Mesendoderm (in vitro differentiated cells): ENCODE measurements around the gene SERPINA1.
A peak's percentile ranks its signal among the peaks of the same experiment; 100 is the strongest.

ENCODE experiments used
- DNase-seq: peaks from one replicate; pipeline ENCODE4 v3.0.0; 2013
- H2AK5ac ChIP-seq: 2 replicates; pipeline ENCODE4 v1.6.1; 2013; ENCODE audit warnings: low read length, inconsistent platforms
- H2BK120ac ChIP-seq: 2 replicates; pipeline ENCODE4 v1.6.1; 2013; ENCODE audit warnings: low read depth, mild to moderate bottlenecking, low read length, moderate library complexity, mixed read lengths
- H2BK15ac ChIP-seq: replicated peaks from 2 replicates; pipeline ENCODE4 v1.6.1; 2013; ENCODE audit warnings: low read depth, mild to moderate bottlenecking, moderate library complexity
- H2BK5ac ChIP-seq: 2 replicates; pipeline ENCODE4 v1.6.1; 2013; ENCODE audit warnings: low read length, inconsistent platforms
- H3K18ac ChIP-seq: 2 replicates; pipeline ENCODE4 v1.6.1; 2013; ENCODE audit warnings: mild to moderate bottlenecking, low read length, mixed read lengths
- H3K23ac ChIP-seq: one replicate; pipeline ENCODE4 v1.6.1; 2013; ENCODE audit warnings: low read length
- H3K27ac ChIP-seq: 2 replicates; pipeline ENCODE4 v1.5.1; 2013; ENCODE audit warnings: low read depth, mild to moderate bottlenecking, inconsistent platforms, low read length, moderate library complexity
- H3K27me3 ChIP-seq: 2 replicates; pipeline ENCODE4 v1.6.1; 2013; ENCODE audit warnings: low read length, control low read depth, mild to moderate bottlenecking, inconsistent platforms; ENCODE audit not compliant: insufficient read depth, poor library complexity
- H3K36me3 ChIP-seq: 2 replicates; pipeline ENCODE4 v1.6.1; 2013; ENCODE audit warnings: low read length, inconsistent platforms; ENCODE audit not compliant: control insufficient read depth, insufficient read depth
- H3K4ac ChIP-seq: one replicate; pipeline ENCODE4 v1.6.1; 2013; ENCODE audit warnings: low read depth, mild to moderate bottlenecking, low read length, moderate library complexity
- H3K4me1 ChIP-seq: 2 replicates; pipeline ENCODE4 v1.6.1; 2013; ENCODE audit warnings: low read depth, low read length, inconsistent platforms; ENCODE audit not compliant: control insufficient read depth
- H3K4me2 ChIP-seq: 2 replicates; pipeline ENCODE4 v1.6.1; 2013; ENCODE audit warnings: low read length
- H3K4me3 ChIP-seq: 2 replicates; pipeline ENCODE4 v1.5.1; 2013; ENCODE audit warnings: mild to moderate bottlenecking, low read length
- H3K56ac ChIP-seq: one replicate; pipeline ENCODE4 v1.6.1; 2013; ENCODE audit warnings: low read length
- H3K79me1 ChIP-seq: 2 replicates; pipeline ENCODE4 v1.6.1; 2013; ENCODE audit warnings: low read length, inconsistent platforms
- H3K79me2 ChIP-seq: 2 replicates; pipeline ENCODE4 v1.6.1; 2013; ENCODE audit warnings: mild to moderate bottlenecking, low read length; ENCODE audit not compliant: control insufficient read depth, insufficient read depth
- H3K9ac ChIP-seq: 2 replicates; pipeline ENCODE4 v1.6.1; 2013; ENCODE audit warnings: low read length, inconsistent platforms
- H4K5ac ChIP-seq: one replicate; pipeline ENCODE4 v1.6.1; 2013; ENCODE audit warnings: low read length
- H4K8ac ChIP-seq: one replicate; pipeline ENCODE4 v1.6.1; 2013; ENCODE audit warnings: low read depth, mild to moderate bottlenecking, control low read depth, low read length, moderate library complexity
- WGBS: extraction: QIAGEN DNeasy Blood & Tissue Kit; methylation state at CpG from one replicate; pipeline ENCODE4 v1.1.7; 2013; ENCODE audit warnings: low lambda C conversion rate, missing lambda C conversion rate; ENCODE audit not compliant: insufficient coverage; ENCODE audit errors: extremely low coverage; 5-methylcytosine and 5-hydroxymethylcytosine counted together

Gene SERPINA1

GRCh38 chr14:94397289-94398181, 9.1 kb upstream of the SERPINA1 start:
- Histone ChIP-seq H3K27me3 (no peaks in the 10 kb centered on the region), H3K18ac (no peak overlapping the region), H2BK120ac (no peak overlapping the region), H3K4ac (no peak overlapping the region), H3K4me2 (no peak overlapping the region), H3K36me3 (no peaks in the 10 kb centered on the region), H3K4me1 (peaks cover 2% of the 10 kb centered on the region), H3K9ac (no peak overlapping the region), H4K5ac (no peak overlapping the region), H3K79me2 (no peaks in the 10 kb centered on the region), H2AK5ac (no peak overlapping the region), H4K8ac (no peak overlapping the region), H2BK15ac (no peak overlapping the region), H2BK5ac (no peak overlapping the region), H3K23ac (no peak overlapping the region), H3K4me3 (no peak overlapping the region), H3K79me1 (no peaks in the 10 kb centered on the region), H3K56ac (no peak overlapping the region), H3K27ac (no peak overlapping the region)
- no CpG with 5 or more reads among the region's 9 CpGs for WGBS
- DNase-seq, result peak; percentile 54

GRCh38 chr14:94396628-94397225, 8.3 kb upstream of the SERPINA1 start:
- H2BK120ac ChIP-seq, result no peak overlapping the region
- no peaks in the 10 kb centered on the region for H3K79me2 ChIP-seq
- no peaks in the 10 kb centered on the region for H3K27me3 ChIP-seq
- H3K4me1 ChIP-seq, result peaks cover 2% of the 10 kb centered on the region
- no peak overlapping the region for H3K4ac ChIP-seq
- H2BK5ac ChIP-seq, result no peak overlapping the region
- H3K36me3 ChIP-seq, result no peaks in the 10 kb centered on the region
- H4K8ac ChIP-seq, result no peak overlapping the region
- no peak overlapping the region for H3K9ac ChIP-seq
- H2AK5ac ChIP-seq, result no peak overlapping the region
- H3K23ac ChIP-seq, result no peak overlapping the region
- H3K18ac ChIP-seq, result no peak overlapping the region
- no peak overlapping the region for H4K5ac ChIP-seq
- H3K27ac ChIP-seq, result no peak overlapping the region
- DNase-seq, result no peak
- no peak overlapping the region for H3K4me2 ChIP-seq
- H3K4me3 ChIP-seq, result no peak overlapping the region
- no peak overlapping the region for H2BK15ac ChIP-seq
- H3K79me1 ChIP-seq, result no peaks in the 10 kb centered on the region
- no peak overlapping the region for H3K56ac ChIP-seq

- Histone ChIP-seq H2BK15ac (no peak overlapping the region), H3K36me3 (no peaks in the 10 kb centered on the region), H3K27ac (no peak overlapping the region), H3K9ac (no peak overlapping the region), H3K79me1 (no peaks in the 10 kb centered on the region), H3K4me2 (no peak overlapping the region), H2BK5ac (no peak overlapping the region), H3K56ac (no peak overlapping the region), H3K18ac (no peak overlapping the region), H4K8ac (no peak overlapping the region), H2BK120ac (no peak overlapping the region), H3K27me3 (no peaks in the 10 kb centered on the region), H3K4me3 (no peak overlapping the region), H3K79me2 (no peaks in the 10 kb centered on the region), H4K5ac (no peak overlapping the region), H3K4ac (no peak overlapping the region), H3K4me1 (peaks cover 2% of the 10 kb centered on the region), H2AK5ac (no peak overlapping the region), H3K23ac (no peak overlapping the region)
- no peak for DNase-seq
- no CpG with 5 or more reads among the region's 5 CpGs for WGBS
These were observed 7.6 kb upstream of the SERPINA1 start for GRCh38 chr14:94395888-94396574.

GRCh38 chr14:94395282-94395887, 7.0 kb upstream of the SERPINA1 start:
- no peaks in the 10 kb centered on the region for H3K36me3 ChIP-seq
- no peak overlapping the region for H3K4me3 ChIP-seq
- no peak overlapping the region for H2AK5ac ChIP-seq
- no peaks in the 10 kb centered on the region for H3K27me3 ChIP-seq
- H3K23ac ChIP-seq, result no peak overlapping the region
- H3K4me2 ChIP-seq, result no peak overlapping the region
- no peak overlapping the region for H4K8ac ChIP-seq
- no peak overlapping the region for H3K9ac ChIP-seq
- no peak overlapping the region for H2BK120ac ChIP-seq
- peaks cover 2% of the 10 kb centered on the region for H3K4me1 ChIP-seq
- no peak overlapping the region for H2BK5ac ChIP-seq
- no peak for DNase-seq
- no peak overlapping the region for H3K27ac ChIP-seq
- H3K79me1 ChIP-seq, result no peaks in the 10 kb centered on the region
- WGBS, result no CpG with 5 or more reads among the region's 4 CpGs
- H3K56ac ChIP-seq, result no peak overlapping the region
- H3K79me2 ChIP-seq, result no peaks in the 10 kb centered on the region
- H3K4ac ChIP-seq, result no peak overlapping the region
- H4K5ac ChIP-seq, result no peak overlapping the region
- no peak overlapping the region for H2BK15ac ChIP-seq
- H3K18ac ChIP-seq, result no peak overlapping the region

GRCh38 chr14:94394581-94395207, 6.3 kb upstream of the SERPINA1 start:
- Histone ChIP-seq H3K79me2 (no peaks in the 10 kb centered on the region), H3K18ac (no peak overlapping the region), H3K9ac (no peak overlapping the region), H4K5ac (no peak overlapping the region), H3K36me3 (no peaks in the 10 kb centered on the region), H3K23ac (no peak overlapping the region), H3K4me1 (peaks cover 2% of the 10 kb centered on the region), H2BK5ac (no peak overlapping the region), H2BK15ac (no peak overlapping the region), H3K27ac (no peak overlapping the region), H3K79me1 (no peaks in the 10 kb centered on the region), H3K4me3 (no peak overlapping the region), H4K8ac (no peak overlapping the region), H3K4ac (no peak overlapping the region), H2AK5ac (no peak overlapping the region), H3K4me2 (no peak overlapping the region), H2BK120ac (no peak overlapping the region), H3K56ac (no peak overlapping the region), H3K27me3 (no peaks in the 10 kb centered on the region)
- no CpG with 5 or more reads among the region's 9 CpGs for WGBS
- DNase-seq, result no peak
